VCaP (cell line): ENCODE results near the gene DNAJC8.

Source experiments
- H3K27ac ChIP-seq: fragments of 450-650 bp; 2 replicates; pipeline ENCODE4 v1.5.1; 2017
- CTCF ChIP-seq: fragments of 450-650 bp; conservative IDR thresholded peaks from 2 replicates; pipeline ENCODE4 v1.5.1; 2017; ENCODE audit warnings: mild to moderate bottlenecking, moderate library complexity

The DNAJC8 gene

DNA sequence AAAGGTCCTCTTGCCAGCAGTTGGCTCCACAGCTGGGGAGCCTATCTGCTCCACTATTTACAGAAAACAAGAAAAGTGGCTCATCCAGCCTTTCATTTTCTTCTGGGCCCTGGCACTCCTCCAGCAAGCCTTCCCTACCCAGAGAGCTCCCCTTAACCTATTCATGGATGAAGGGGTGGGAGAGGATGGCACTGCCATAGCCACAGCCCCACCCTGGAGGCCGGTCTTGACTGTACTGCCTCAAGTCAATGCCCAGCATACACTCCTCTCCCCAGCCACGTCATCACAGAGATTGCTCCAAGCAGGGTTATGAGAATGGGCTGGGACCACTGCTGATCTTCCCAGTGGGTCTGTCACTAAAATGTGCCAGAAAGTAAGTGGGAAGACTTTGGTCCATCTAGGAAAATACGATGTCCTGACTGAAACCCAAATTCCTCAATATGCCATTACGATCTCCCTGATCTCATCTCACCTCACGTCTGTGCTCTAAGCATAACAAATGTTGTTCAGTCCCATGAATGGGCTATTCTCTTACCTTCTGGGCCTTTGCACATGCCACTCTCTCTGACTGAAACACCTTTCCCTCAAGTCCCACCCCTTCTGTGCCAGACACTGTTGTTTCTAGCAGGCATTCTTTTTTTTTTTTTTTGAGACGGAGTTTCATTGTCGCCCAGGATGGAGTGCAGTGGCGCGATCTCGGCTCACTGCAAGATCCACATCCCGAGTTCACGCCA, 35.0 kb downstream of the DNAJC8 start:
- TF ChIP-seq CTCF, result no peak
- H3K27ac ChIP-seq, result no peak overlapping the region

GRCh38 chr1:28196330-28196729, 36.5 kb downstream of the DNAJC8 start:
- H3K27ac ChIP-seq, result no peak overlapping the region
- TF ChIP-seq CTCF, result no peak

- TF ChIP-seq CTCF, result no peak
- no peak overlapping the region for H3K27ac ChIP-seq
Observed at GRCh38 chr1:28195780-28196179, 37.0 kb downstream of the DNAJC8 start.

GRCh38 chr1:28194326-28195035, 38.3 kb downstream of the DNAJC8 start:
- no peak overlapping the region for H3K27ac ChIP-seq
- no peak for TF ChIP-seq CTCF

DNA sequence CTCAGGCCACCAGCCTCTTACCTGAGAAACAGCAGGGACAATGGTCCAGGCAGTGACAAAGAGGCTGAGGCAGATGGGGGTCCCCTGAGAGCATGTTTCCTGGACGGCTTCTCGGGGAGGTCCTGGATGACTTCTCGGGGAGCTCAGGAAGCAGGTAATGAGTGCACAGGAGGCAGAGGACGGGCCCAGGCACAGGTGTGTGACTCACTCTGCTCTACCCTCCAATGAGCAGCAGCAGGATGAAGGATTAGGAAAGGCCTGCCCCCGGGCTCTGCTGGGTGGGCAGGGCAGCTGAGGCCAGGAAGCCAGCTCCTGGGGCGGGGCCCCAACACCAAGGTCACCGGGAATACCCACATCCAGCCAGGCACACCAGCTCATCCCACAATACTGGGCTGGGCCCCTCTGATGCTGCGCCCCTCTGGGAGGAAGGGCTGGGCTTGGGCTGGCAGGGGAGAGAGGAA, 39.1 kb downstream of the DNAJC8 start:
- no peak overlapping the region for H3K27ac ChIP-seq
- TF ChIP-seq CTCF, result no peak

- H3K27ac ChIP-seq, result no peak overlapping the region
- no peak for TF ChIP-seq CTCF
Observed at GRCh38 chr1:28190996-28191645, 41.7 kb downstream of the DNAJC8 start.

- TF ChIP-seq CTCF, result no peak
- H3K27ac ChIP-seq, result no peak overlapping the region
Observed at GRCh38 chr1:28190337-28190979, 42.4 kb downstream of the DNAJC8 start.
